Tibial nerve (tissue), 4 donors: ENCODE data around the gene MSL1. TPM values are rescaled to one million over a fixed set of nuclear protein-coding genes. Genes with fewer than 3 reads are reported as not detected.

Experiments used
- DNase-seq, 2 donors: peaks; one replicate each; pipeline ENCODE4 v3.0.0-alpha.2; 2019; ENCODE audit warnings: low spot score in 2 of 2
- H3K27ac ChIP-seq, 4 donors: fragments of 200-600 bp; sonication (generic) in 3 of 4; one replicate each; pipeline ENCODE4 v1.5.1; 2017 to 2019; ENCODE audit warnings: mild to moderate bottlenecking in 1 of 4
- H3K27me3 ChIP-seq, 2 donors: fragments of 200-600 bp; sonication (generic) in 1 of 2; one replicate each; pipeline versions ENCODE4 v1.5.1 to v1.6.0; 2017 to 2019
- H3K36me3 ChIP-seq, 3 donors: fragments of 200-600 bp; sonication (generic); one replicate each; pipeline ENCODE4 v1.5.1; 2018 to 2019
- H3K4me1 ChIP-seq, 4 donors: fragments of 200-600 bp; sonication (generic) in 3 of 4; one replicate each; pipeline ENCODE4 v1.5.1; 2017 to 2019
- H3K4me3 ChIP-seq, 4 donors: fragments of 200-600 bp; sonication (generic) in 3 of 4; one replicate each; pipeline ENCODE4 v1.5.1; 2017 to 2019; ENCODE audit warnings: mild to moderate bottlenecking in 1 of 4, moderate library complexity in 1 of 4
- H3K9me3 ChIP-seq, 4 donors: fragments of 200-600 bp; sonication (generic) in 3 of 4; one replicate each; pipeline ENCODE4 v1.5.1; 2017 to 2019
- EP300 ChIP-seq, 2 donors: sonication (generic); formaldehyde crosslinking; IDR thresholded peaks; one replicate each; pipeline ENCODE4 v1.6.1; 2017; ENCODE audit warnings: antibody characterized with exemption in 2 of 2, mild to moderate bottlenecking in 1 of 2
- POLR2A ChIP-seq, 2 donors: fragments of 450-650 bp; IDR thresholded peaks; one replicate each; pipeline ENCODE4 v1.6.1; 2017; ENCODE audit warnings: antibody characterized with exemption in 2 of 2, mild to moderate bottlenecking in 2 of 2, moderate library complexity in 2 of 2
- WGBS, 2 donors: methylation state at CpG; one replicate each; pipeline ENCODE4 v1.1.5; 2018; 5-methylcytosine and 5-hydroxymethylcytosine counted together
- total RNA-seq, 4 donors: library from RNA; depleted of rRNA; stranded (reverse); fragments of >200 nt; gene quantifications; one replicate each; pipeline ENCODE4 v1.1.0, GENCODE V29; 2016
- TF ChIP-seq, protein P1 (sequence below), 5 experiments: fragments of 200-600 bp in 3 of 5; fragments of 450-650 bp in 2 of 5; sonication (generic) in 3 of 5; IDR thresholded peaks; one replicate each; pipeline ENCODE4 v1.5.1; 2016 to 2019; ENCODE audit warnings: antibody characterized with exemption in 5 of 5, mild to moderate bottlenecking in 3 of 5, moderate library complexity in 2 of 5

MSL1 gene
- total RNA-seq, 4 donors from 2014 or later = 78.0 to 113 (median 107) TPM

DNA sequence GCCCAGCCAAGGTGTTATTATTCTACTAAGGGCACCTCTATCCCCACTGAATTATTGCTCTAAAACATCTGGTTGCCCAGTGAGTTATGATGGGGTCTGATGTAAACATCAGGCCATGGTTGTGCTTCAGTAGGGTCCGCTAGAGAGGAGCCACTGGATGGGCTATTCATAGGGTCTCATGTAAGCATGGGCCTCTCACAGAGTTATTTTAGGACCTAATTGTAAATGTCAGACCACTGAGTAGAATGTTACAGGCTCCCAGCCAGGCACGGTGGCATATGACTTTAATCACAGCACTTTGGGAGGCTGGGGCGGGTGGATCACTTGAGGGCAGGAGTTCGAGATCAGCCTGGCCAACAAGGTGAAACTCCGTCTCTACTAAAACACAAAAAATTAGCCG lies 60.8 kb downstream of the MSL1 start:
- TF ChIP-seq, protein P1, sequence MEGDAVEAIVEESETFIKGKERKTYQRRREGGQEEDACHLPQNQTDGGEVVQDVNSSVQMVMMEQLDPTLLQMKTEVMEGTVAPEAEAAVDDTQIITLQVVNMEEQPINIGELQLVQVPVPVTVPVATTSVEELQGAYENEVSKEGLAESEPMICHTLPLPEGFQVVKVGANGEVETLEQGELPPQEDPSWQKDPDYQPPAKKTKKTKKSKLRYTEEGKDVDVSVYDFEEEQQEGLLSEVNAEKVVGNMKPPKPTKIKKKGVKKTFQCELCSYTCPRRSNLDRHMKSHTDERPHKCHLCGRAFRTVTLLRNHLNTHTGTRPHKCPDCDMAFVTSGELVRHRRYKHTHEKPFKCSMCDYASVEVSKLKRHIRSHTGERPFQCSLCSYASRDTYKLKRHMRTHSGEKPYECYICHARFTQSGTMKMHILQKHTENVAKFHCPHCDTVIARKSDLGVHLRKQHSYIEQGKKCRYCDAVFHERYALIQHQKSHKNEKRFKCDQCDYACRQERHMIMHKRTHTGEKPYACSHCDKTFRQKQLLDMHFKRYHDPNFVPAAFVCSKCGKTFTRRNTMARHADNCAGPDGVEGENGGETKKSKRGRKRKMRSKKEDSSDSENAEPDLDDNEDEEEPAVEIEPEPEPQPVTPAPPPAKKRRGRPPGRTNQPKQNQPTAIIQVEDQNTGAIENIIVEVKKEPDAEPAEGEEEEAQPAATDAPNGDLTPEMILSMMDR (IDR thresholded peaks at IDR 0.05) = no peak
- TF ChIP-seq POLR2A (IDR thresholded peaks at IDR 0.05) (no peak), EP300 (IDR thresholded peaks at IDR 0.05) (no peak)
- no peaks in the 10 kb centered on the region for H3K9me3 ChIP-seq
- no peak overlapping the region for H3K4me3 ChIP-seq
- peaks cover 0 to 14% (median 0%) of the 10 kb centered on the region in 3 donors for H3K36me3 ChIP-seq
- no peaks in the 10 kb centered on the region for H3K27me3 ChIP-seq
- no peak overlapping the region for H3K27ac ChIP-seq
- 79 to 81% methylated on average over 6 of the region's 6 CpGs for WGBS, 2 donors
- DNase-seq = no peak
- H3K4me1 ChIP-seq = peaks cover 0 to 34% (median 8%) of the 10 kb centered on the region in 4 donors

Other genes with a start within 250 kb of the MSL1 start
- gene GSDMB, start 203.3 kb upstream of the MSL1 start, total RNA-seq = 10 to 100 TPM in 3 of 4 donors, 1 to 10 TPM in 1; 8.1 to 21.2 (median 16.8) TPM
- gene ORMDL3, start 194.4 kb upstream of the MSL1 start, total RNA-seq = 10 to 100 TPM; 45.7 to 88.2 (median 72.3) TPM
- gene LRRC3C, start 194.2 kb upstream of the MSL1 start, total RNA-seq = not detected
- gene GSDMA, start 159.0 kb upstream of the MSL1 start, total RNA-seq = under 1 TPM in 1 of 4 donors, not detected in 3; 0.20 TPM
- gene PSMD3, start 141.2 kb upstream of the MSL1 start, total RNA-seq = 100 to 1,000 TPM in 1 of 4 donors, 10 to 100 TPM in 3; 64.7 to 109 (median 72.1) TPM
- 1 to 10 TPM in 1 of 4 donors, under 1 TPM in 1, not detected in 2; 0.59 to 2.1 TPM for gene CSF3, start 106.5 kb upstream of the MSL1 start, total RNA-seq
- 100 to 1,000 TPM in 2 of 4 donors, 10 to 100 TPM in 2; 55.1 to 146 (median 84.6) TPM for gene MED24, start 67.6 kb upstream of the MSL1 start, total RNA-seq
- 10 to 100 TPM; 65.4 to 86.1 (median 78.4) TPM for gene THRA, start 59.0 kb upstream of the MSL1 start, total RNA-seq
- gene NR1D1, start 21.4 kb upstream of the MSL1 start, total RNA-seq = 10 to 100 TPM; 16.8 to 48.2 (median 21.0) TPM
- 100 to 1,000 TPM in 1 of 4 donors, 10 to 100 TPM in 3; 85.2 to 122 (median 93.4) TPM for gene CASC3, start 18.6 kb downstream of the MSL1 start, total RNA-seq
- gene RAPGEFL1, start 55.5 kb downstream of the MSL1 start, total RNA-seq = 10 to 100 TPM in 1 of 4 donors, 1 to 10 TPM in 3; 4.8 to 30.0 (median 6.9) TPM
- 10 to 100 TPM in 2 of 4 donors, 1 to 10 TPM in 2; 7.7 to 11.1 (median 9.5) TPM for gene WIPF2, start 97.3 kb downstream of the MSL1 start, total RNA-seq
- gene CDC6, start 165.9 kb downstream of the MSL1 start, total RNA-seq = 1 to 10 TPM in 1 of 4 donors, under 1 TPM in 3; 0.20 to 1.8 (median 0.43) TPM
- 10 to 100 TPM; 28.9 to 58.2 (median 46.4) TPM for gene RARA, start 187.2 kb downstream of the MSL1 start, total RNA-seq
- gene GJD3, start 242.8 kb downstream of the MSL1 start, total RNA-seq = not detected